GDM1 (cell line): ENCODE data around the gene CLPTM1.
"Not testable (repeated sequence)": the region's sequence is repeated elsewhere in the genome, so short reads cannot be mapped to it uniquely, and the experiment has no call there.

Experiments
- DNase-seq: peaks from one replicate; lab custom pipeline; 2025; lab: John Stamatoyannopoulos, UW

Gene CLPTM1

DNA sequence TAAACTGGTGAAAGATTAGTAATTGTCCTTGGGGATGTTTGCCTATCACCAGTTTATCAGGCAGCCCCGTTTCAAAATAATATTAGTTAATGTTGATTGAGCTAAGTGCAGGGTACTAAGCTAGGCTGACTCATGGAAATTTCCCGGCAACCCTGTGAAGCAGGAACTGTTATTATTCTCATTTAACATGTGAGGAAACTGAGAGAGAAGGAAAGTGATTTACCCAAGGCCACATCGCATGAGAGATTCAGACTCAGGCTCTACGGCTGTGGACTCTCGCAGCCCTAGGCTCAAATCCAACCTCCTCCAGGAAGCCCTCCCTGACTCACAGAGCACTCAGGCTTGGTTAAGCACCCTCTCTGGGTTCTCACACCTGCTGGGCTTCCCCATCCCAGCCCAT, 19.7 kb downstream of the CLPTM1 start:
- DNase-seq = no peak

DNA sequence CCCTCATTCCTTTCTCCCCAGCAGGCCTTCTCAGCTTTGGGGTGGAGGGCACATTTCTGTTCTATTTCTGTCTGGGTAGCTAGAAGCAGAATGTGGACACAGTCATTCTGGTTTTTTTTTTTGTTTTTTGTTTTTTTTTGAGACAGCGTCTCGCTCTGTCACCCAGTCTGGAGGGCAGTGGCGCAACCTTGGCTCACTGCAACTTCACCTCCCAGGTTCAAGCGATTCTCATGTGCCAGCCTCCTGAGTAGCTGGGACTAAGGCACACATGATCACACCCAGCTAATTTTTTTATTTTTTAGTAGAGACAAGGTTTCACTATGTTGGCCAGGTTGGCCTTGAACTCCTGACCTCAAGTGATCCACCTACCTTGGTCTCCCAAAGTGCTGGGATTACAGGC, 20.3 kb downstream of the CLPTM1 start:
- no peak for DNase-seq

DNA sequence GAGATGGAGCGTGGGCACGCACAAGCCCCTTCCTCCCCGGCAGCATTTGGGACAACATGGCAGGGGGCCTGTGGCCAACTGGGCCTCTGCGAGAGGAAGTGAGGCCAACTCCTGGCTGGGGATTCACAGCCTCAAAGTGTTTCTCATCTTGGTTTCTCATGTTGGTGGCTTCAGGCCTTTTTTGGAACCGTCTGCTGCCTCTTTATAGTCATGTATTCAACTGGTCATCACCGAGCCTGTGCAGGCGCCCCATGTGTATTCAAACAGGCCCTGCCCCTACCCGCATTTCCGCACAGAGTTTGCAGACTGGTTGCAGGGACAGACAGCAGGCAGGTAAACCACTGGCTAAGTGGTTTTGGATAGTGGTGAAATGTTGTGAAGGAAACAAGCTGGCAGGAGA, 28.8 kb downstream of the CLPTM1 start:
- DNase-seq = no peak

DNA sequence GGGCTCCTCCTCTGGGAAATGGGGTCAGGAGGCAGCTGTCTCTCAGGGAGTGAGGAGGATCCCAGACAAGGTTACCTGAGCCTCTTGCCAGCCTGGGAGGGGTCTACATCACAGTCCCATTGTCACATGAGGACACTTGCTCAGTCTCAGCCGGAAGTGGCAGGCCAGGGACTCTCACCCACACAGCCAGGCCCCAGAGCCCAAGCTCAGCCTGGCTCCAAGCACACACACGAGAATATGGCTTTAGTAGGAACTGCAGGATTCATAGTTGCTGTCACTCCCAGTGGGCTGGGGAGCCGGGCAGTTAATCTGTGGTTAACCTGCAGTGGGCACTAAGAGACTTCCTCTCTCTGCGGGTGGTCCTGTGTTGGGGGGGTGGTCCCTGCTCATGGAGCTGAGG, 30.3 kb downstream of the CLPTM1 start:
- no peak for DNase-seq

DNA sequence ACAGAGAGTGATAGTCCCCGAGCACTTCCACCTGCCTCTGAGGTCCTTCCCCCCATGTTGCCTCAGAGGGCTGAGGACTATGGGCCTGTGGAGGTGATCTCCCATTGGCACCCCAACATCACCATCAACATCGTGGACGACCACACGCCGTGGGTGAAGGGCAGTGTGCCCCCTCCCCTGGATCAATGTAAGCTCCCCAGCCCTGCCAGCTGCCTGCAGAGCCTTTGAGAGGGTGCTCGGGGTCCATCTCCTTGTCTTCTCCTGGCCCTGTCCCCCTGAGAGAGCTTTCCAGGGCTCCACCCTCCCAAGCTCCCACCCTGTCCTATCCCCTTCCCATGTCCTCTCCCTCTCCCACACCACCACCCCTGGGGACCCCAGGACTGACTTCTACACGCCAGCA, 31.2 kb downstream of the CLPTM1 start:
- DNase-seq = no peak

DNA sequence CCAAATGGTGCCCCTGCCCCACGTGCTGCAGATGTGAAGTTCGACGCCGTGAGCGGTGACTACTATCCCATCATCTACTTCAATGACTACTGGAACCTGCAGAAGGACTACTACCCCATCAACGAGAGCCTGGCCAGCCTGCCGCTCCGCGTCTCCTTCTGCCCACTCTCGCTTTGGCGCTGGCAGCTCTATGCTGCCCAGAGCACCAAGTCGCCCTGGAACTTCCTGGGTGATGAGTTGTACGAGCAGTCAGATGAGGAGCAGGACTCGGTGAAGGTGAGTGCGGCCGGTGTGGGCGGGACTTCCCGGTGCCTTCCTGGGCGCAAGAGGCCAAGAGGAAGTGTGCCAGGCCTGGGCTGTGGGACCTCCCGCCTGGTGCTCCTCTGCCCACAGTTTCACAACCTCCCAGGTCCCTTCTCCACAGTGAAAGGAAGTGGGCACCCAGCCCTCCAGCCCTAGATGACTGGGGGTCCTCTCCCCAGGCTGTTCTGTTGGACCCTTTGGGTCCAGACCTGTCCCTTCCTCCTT, 32.0 kb downstream of the CLPTM1 start:
- no peak for DNase-seq

DNA sequence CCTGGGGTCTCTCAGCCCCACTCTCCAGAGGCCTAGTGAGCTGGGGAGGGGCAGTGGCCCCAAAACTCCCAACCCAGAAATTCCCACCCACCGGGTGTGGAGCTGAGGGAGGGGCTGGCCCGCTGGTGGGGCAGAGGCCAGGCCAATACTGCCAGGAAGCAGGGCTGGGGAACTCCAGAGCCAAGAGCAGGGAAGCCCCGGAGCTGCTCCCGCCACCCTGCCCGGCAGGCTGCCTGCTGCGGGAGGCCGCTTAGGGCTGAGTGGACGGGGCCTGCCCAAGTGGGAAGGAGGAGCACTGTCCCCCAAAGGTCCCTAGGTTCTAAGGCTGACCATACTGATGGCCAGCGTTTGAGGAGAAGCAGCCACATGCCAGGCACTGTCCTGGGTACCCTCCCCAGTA, 33.1 kb downstream of the CLPTM1 start:
- no peak for DNase-seq

DNA sequence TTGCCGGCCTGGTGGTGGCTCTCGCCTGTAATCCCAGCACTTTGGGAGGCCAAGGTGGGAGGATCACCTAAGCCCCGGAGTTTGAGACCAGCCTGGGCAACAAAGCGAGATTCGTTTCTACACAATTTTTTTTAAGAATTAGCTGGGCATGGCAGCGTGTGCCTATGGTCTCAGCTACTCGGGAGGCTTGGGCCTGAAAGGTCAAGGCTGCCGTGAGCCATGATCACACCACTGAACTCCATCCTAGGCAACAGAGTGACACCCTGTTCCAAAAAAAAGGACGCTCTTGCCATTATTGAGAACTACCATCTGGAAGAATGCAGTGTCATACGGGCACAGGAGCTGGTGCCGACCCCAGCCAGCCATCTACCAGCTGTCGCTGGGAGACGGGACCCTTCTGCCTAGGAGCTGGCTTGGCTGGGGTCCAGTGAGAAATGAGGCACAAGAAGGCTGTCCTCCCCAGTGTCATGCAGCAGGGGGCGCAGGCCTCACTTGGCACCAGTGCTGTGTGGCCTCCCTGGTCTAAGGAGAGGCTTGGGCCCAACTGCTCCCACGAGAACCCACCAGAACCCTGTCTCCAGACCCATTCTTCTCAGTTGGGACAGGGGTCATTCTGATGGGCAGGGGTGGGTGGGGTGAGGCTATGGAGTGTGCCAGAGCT, 33.8 kb downstream of the CLPTM1 start:
- DNase-seq = no peak

DNA sequence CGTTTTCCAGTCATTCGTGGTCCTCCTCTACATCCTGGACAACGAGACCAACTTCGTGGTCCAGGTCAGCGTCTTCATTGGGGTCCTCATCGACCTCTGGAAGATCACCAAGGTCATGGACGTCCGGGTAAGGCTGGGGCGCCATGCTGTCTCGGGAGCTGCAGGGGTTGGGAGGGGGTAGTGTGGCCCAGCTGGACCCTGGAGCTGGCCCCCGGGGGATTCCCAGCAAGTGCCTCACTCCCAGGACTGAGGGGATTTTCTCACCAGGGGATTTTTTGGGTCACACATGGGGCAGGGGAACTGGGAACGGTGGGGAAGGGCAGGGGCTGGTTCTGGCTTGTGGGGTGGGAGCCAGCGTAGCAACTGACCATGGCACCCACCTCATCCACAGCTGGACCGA, 35.3 kb downstream of the CLPTM1 start:
- no peak for DNase-seq

DNA sequence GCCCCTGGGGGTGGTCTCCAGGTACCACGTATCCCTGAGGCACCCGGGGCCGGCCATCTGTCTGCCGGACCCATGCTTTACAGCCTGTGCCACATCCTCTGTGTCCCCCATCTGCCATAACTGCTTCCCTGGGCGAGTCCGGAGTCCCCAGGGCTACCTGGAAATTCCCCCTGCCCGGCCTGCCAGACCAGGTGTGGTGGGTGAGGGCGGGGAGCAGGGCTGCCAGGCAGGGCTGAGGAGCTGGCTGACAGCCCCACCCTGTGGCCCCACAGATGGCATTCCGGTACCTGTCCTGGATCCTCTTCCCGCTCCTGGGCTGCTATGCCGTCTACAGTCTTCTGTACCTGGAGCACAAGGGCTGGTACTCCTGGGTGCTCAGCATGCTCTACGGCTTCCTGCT, 35.8 kb downstream of the CLPTM1 start:
- DNase-seq = no peak

DNA sequence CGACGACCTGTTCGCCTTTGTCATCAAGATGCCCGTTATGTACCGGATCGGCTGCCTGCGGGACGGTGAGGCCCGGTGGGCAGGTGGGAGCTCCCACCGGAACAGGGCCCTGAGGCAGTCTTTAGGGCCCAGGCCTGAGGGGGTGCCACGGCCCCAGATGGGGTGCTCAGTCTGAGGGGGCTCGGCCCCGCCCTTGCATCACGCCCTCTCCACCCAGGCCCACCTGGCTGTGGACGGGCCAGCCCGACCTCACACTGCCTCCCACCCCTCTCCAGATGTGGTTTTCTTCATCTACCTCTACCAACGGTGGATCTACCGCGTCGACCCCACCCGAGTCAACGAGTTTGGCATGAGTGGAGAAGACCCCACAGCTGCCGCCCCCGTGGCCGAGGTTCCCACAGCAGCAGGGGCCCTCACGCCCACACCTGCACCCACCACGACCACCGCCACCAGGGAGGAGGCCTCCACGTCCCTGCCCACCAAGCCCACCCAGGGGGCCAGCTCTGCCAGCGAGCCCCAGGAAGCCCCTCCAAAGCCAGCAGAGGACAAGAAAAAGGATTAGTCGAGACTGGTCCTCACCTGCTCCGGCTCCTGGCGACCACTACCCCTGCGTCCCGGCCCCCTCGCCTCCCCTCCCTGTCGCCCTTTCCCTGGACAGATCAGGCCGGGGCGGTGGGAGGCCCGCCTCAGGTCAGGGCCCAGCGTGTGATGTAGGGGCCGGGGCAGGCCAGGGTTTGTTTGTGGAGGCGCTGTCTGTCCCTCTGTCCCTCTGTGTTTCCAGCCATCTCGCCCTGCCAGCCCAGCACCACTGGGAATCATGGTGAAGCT, 37.4 kb downstream of the CLPTM1 start:
- DNase-seq = no peak

DNA sequence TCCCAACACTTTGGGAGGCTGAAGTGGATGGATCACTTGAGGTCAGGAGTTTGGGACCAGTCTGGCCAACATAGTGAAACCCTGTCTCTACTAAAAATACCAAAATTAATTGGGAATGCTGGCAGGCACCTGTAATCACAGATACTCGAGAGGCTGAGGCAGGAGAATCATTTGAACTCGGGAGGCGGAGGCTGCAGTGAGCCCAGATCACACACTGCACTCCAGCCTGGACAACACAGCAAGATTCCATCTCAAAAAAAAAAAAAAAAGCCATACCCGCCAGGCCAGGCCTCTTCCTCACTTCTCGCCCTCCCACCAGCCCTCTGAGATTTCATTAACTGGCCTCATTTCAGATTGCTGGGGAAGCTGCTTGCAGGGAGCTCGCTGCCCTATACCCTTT, 38.3 kb downstream of the CLPTM1 start:
- no peak for DNase-seq

DNA sequence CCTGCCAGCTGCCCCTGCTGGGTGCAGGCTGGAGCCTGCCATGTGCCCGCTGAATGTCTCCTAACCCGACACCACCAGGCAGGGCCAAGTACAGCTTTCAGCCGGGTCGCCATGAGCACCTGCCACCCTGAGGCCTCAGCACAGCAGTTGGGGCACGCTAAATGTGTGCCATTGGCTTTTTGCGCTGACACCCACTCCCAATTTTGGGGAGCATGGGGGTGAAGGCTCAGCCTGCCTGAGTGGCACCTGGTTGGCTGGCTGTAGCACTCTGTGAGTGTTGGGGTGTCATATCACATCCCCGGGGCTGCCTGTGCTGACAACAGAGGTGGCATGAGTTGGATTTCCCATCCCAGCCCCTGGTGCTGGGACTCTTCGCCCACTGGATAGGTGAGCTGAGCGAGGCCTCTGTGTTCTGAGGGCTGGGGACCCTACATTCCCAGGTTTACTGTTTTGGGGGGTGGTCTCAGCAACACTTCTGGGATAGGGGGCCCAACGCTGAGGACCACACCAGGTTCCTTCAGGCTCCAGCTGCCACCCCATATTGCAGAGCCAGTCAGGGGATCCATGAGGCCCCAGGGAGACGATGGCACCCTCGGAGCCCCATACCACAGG, 38.9 kb downstream of the CLPTM1 start:
- DNase-seq = no peak

DNA sequence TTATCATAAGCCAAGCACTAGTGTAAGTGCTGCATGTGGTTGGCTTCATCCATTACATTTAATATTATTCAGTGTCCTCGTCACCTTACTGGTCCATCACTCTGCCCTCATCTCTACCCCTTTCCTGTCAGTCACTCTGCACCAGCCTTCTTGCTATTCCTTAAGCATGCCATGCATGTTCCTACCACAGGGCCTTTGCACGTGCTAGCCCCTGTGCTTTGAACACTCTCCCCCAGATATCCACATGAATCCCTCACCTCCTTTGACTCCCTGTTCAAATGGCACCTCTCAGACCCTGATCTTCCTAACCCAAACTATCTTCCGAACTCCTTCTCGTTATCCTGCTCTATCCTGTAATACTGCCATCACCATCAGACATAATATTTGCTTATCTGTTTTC, 42.8 kb downstream of the CLPTM1 start:
- DNase-seq = no peak

DNA sequence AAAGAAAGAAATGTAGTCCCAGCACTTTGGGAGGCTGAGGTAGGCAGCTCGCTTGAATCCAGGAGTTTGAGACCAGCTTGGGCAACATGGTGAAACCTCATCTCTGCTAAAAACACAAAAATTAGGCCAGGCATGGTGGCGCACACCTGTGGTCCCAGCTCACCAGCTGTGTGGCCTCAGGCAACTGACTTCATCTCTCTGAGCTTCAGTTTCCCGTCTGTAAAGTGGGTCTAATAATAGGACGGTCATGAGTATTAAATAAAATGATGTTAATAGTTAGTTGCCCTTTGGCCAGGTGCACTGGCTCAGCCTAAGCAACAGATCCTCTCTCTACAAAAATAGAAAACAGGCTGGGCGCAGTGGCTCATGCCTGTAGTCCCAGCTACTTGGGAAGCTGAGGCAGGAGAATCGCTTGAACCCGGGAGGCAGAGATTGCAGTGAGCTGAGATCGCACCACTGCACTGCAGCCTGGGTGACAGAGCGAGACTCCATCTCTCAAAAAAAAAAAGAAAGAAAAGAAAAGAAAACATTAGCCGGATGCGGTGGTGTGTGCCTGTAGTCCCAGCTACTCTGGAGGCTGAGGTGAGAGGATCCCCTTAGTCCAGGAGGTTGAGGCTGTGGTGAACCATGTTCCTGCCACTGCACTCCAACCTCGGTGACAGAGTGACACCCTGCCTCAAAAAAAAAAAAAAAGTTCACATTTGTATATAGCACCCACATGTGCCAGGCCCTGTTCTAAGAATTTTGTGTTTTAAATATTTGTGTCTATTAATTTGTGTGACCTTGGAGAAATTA, 44.1 kb downstream of the CLPTM1 start:
- DNase-seq = not testable (repeated sequence)

DNA sequence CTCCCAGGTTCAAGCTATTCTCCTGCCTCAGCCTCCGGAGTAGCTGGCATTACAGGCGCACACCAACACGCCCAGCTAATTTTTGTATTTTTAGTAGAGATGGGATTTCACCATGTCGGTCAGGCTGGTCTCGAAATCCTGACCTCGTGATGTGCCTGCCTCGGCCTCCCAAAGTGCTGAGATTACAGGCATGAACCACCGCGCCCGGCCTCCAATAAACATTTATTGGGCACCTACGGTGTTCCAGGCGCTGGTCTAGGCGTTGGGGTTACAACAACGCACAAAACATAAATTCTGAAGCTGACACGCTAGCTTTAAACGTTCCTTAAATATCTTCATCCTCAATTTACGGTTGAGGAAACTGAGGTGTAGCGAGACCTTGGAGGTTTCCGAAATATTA, 45.5 kb downstream of the CLPTM1 start:
- DNase-seq = not testable (repeated sequence)

DNA sequence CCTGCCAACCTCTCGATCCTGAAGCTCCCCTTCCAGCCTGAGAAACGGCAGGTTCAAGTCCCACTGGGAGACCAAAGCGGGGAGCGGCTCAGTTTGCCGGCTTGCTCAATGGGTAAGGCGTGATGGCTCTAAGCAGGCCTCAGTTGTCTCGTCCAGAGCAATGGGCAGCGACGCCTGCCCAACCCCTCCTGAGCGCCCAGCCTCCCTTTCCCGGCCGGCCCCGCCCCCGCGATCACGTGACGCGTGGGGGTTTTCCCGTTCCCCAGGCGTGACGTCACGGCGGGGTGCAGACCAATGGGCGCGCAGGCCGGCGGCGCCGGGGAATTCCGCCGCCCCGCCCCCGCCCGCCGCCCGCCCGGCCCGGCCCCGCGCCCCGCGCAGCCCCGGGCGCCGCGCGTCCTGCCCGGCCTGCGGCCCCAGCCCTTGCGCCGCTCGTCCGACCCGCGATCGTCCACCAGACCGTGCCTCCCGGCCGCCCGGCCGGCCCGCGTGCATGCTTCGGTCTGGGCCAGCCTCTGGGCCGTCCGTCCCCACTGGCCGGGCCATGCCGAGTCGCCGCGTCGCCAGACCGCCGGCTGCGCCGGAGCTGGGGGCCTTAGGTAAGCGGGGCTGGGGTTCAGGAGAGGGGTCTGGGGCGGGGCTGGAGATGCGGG, 46.0 kb downstream of the CLPTM1 start, which contains the start of gene RELB:
RELB (plus strand) TSS at position 378 of the 653 bp plus-strand sequence; CDS start at position 494, 116 bp downstream.
- DNase-seq = peak; percentile 84

DNA sequence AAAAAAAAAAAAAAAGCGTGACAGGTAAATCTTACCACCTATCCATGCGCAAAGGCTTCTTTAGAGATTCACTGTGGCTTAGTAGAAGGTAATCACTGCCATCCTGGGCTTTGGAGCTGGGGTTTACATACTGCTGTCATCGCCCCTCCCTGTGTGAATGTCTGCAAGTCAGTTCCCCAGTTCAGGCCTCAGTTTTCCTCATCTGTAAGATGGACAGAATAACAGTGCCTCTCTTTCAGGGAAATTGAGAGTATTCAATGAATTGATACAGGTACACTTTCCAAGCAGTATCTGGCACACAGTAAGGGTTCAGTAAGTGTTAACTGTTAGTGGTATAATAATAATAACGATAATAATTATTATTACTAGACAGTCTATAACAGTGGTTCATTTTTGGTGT, 48.3 kb downstream of the CLPTM1 start:
- DNase-seq = no peak

DNA sequence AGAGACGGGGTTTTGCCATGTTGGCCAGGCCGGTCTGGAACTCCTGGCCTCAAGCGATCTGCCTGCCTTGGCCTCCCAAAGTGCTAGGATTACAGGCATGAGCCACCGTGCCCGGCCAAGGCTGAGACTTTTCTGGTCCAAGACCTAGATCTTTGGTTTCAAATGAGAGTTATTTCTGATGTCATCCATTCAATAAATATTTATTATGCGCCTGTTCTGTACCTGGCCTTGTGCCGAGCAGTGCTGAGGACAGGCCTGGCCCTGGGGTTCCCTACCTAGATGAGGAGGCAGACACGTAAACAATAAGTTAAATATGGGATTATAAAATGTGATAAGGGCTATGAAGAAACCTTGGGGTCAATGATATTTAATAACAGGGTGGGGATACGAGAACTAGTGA, 50.6 kb downstream of the CLPTM1 start:
- DNase-seq = no peak

DNA sequence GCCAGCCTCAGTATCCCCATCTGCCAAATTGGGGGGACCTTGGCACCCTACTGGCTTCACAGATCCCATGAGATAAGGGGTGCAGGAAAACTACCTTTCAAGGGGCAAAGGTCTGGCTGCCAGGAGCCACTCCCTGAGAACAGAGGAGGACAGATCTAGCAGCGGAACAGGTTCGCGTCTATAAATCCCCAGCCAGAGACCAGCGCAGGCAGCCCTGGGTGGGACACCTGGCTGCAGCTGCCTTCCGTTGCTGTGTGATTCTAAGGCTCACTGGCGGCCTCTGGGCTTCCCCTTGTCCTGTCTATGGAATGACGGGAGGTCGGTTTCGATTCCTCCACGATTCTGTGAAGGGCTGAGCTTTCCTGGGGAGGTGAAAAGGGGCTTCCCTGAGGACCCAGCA, 53.4 kb downstream of the CLPTM1 start:
- DNase-seq = no peak

DNA sequence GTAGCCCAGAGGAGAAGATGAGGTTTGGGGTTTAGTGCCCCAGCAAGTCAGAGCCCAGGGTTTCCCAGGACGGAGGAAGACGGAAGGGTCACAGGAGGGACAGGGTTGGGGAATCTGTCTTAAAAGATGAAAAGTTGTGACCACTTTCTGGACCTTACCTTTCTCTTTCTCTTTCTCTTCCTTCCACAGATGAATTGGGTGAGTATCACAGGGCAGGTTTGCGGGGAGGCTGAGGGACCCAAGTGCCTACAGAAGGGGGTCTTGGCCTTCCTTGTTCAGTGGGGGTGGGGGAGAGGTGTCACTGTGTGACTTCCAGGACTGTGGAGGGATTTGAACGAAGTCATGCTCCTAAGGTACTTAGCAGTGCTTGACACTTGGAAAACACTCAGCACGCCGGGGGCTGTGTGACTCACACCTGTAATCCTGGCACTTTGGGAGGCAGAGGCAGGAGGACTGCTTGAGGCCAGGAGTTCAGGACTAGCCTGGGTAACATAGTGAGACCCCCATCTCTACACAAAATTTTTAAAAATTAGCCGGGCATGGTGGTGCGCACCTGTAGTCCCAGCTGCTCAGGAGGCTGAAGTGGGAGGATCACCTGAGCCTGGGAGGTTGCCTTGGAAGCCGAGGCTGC, 54.6 kb downstream of the CLPTM1 start:
- no peak for DNase-seq
